Activated gamma-delta T cell treated with Interleukin-2 at 50 U/mL for 16 hours (primary cell): Measurements from ENCODE around the gene TPBG.

ENCODE experiments used
- DNase-seq: peaks from one replicate; pipeline ENCODE4 v3.0.0-alpha.2; 2020

TPBG gene

DNA sequence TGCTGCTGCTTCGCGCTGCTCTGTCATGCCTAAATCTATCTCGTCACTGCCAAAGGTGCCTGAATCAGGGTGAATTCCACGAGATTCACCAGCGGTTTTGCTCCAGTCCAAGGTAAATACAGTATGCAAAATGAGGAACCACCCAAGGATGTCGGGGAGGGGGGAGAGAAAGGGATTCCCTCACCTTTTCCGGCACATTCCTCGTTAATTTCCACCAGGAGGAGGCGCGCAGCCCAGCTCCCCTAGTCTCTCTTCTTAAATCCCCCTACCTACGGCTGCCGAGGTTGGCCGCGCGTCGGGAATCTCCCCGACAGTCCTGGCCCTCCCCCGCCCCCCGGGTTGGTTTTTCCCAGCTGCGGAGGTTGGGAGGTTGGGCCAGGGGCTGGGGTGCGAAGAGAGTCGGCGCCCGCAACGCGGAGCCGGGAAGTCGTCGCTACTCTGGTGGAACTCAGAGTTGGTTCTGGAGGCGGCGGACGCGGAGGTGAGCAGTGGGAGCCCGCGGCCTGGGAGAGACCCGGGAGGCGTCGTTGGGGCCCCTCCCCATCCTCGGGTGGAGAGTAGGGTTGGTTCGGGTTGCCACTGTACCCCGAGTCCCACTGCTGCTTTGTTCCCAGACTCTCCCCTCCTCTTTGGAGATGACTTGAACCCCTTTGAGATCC lies at the start of gene TPBG:
TSS of gene TPBG (plus strand) at position 390 of the 659 bp plus-strand sequence. CDS start 1,145 bp downstream, outside the sequence.
- no peak for DNase-seq

DNA sequence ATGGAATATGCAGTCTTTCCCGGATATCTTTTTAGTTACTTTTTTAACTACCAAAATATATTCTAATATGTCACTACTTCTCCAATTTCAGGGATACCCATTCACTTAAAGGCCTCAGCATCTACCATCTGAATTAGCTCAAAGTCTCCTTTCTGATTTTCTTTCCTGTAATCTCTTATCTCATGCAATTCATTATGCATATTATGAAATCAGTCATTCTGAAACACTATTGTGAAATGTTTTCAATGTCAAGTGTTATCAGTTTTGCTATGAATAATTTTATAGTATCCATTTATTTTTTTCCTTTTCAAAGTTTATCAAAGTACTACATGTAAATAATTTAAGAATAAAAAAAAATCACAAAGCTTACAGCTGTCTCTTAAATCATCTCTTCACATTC lies 41.2 kb upstream of the TPBG start:
- DNase-seq, result no peak

DNA sequence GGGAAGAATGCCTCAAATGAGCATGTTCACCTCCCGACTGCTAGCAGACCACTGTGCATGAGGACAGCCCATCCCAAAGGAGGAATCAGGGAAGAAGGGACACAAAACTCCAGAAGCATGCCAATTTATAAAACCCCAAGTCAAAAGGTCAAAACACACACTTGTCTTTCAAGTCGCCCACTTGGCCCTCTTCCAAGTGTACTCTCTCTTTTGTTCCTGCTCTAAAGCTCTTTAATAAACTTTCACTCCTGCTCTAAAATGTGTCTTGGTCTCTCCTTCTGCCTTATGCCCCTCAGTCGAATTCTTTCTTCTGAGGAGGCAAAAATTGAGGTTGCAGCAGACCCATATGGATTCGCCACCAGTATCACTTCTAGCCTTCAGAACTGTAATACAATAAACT lies 33.9 kb upstream of the TPBG start:
- no peak for DNase-seq

- no peak for DNase-seq
Measured at GRCh38 chr6:82330171-82330804, 33.3 kb upstream of the TPBG start.

- DNase-seq, result no peak
Measured at GRCh38 chr6:82331031-82331773, 32.4 kb upstream of the TPBG start.

- DNase-seq, result no peak
Measured at GRCh38 chr6:82333781-82334180, 29.8 kb upstream of the TPBG start.

GRCh38 chr6:82337688-82338257 lies 25.8 kb upstream of the TPBG start:
- DNase-seq, result no peak

GRCh38 chr6:82348130-82348529 lies 15.5 kb upstream of the TPBG start:
- no peak for DNase-seq

DNA sequence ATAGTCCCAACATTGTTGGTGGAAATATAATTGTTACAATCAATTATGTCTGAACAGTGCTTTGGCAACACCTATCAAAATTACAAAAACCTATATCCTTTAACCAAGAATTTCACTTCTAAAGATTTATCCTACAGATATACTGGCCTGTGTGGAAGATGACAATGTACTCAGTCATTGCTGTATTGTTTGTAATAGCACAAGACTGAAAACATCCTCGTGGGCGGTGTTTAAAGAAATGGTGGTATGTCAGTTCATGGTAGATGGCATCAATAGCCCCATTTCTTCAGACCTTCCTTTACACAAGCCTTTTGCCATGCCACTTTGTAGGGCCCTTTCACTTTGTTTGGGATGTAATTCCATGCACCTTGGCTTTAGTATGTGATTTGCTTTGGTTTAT lies 9.8 kb upstream of the TPBG start:
- no peak for DNase-seq

GRCh38 chr6:82360552-82360951 lies 3.1 kb upstream of the TPBG start:
- no peak for DNase-seq

DNA sequence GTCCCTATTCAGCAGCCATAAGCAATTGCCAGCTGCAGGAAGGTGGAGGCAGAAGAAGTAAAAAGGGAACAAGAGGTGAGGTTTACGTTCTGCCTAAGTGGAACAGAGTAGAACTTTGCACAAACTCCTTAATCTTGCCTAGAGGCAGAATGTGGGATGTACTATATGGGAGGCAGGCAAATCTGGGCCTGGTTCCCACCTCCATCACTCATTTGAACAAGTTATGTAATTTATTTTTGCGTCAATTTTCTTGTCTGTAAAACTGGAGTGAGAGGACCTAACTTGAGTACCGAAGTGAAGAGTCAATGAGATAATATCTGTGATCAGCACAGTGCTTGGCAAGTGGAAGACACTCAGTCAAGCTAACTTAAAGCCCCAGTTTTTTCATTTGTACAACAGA lies 2.0 kb upstream of the TPBG start:
- DNase-seq, result no peak

GRCh38 chr6:82362144-82362543 lies 1.5 kb upstream of the TPBG start:
- no peak for DNase-seq

DNA sequence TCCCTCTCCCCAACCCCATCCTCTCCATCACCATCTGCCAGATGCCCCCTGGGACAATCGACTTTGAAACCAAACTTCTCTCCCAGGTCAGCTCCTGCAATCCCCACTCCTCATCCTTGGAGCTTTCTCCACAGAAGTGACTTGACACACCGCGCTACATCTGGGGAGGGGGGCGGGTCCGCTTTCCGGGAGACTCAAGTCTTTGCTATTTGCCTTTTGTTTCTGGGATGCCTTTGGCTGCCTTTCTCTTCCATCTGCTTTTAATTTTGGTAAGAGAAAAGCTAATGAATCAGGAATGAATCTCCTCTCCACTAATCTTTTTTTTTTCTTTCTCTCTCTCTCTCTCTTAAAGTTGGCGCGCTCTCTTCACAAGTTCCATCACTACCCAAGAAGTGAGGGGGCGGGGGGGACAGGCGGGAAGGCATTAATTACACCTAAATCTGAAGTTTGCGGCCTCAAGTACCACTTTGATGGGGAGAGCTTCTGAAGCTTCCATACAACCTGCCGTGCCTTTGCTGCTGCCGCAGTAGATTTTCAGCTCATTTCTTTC lies 664 bp upstream of the TPBG start:
- no peak for DNase-seq

GRCh38 chr6:82364087-82365015 lies 734 bp downstream of the TPBG start:
- DNase-seq, result no peak

DNA sequence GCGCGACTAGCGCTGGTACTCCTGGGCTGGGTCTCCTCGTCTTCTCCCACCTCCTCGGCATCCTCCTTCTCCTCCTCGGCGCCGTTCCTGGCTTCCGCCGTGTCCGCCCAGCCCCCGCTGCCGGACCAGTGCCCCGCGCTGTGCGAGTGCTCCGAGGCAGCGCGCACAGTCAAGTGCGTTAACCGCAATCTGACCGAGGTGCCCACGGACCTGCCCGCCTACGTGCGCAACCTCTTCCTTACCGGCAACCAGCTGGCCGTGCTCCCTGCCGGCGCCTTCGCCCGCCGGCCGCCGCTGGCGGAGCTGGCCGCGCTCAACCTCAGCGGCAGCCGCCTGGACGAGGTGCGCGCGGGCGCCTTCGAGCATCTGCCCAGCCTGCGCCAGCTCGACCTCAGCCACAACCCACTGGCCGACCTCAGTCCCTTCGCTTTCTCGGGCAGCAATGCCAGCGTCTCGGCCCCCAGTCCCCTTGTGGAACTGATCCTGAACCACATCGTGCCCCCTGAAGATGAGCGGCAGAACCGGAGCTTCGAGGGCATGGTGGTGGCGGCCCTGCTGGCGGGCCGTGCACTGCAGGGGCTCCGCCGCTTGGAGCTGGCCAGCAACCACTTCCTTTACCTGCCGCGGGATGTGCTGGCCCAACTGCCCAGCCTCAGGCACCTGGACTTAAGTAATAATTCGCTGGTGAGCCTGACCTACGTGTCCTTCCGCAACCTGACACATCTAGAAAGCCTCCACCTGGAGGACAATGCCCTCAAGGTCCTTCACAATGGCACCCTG lies 1.6 kb downstream of the TPBG start:
- DNase-seq, result no peak

DNA sequence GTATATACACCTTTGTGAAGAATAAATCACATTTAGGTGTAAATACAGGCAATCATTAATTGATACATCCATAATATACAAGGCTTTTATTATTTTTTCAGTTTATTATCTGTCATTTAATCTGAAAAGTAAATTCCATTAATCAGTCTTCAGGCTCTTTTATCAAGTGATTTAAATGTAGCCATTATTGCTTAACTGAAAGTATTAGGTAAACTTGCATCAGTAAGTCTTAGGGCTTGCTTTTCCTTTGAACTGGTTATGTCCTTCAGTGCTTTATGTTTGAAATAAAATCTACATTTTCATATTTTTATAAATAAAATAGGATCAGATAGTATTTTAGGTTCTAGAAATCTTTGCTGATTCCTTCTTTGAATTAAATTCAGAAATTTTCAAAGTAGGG lies 4.1 kb downstream of the TPBG start:
- DNase-seq, result no peak

GRCh38 chr6:82370788-82371187 lies 7.2 kb downstream of the TPBG start:
- DNase-seq, result no peak

DNA sequence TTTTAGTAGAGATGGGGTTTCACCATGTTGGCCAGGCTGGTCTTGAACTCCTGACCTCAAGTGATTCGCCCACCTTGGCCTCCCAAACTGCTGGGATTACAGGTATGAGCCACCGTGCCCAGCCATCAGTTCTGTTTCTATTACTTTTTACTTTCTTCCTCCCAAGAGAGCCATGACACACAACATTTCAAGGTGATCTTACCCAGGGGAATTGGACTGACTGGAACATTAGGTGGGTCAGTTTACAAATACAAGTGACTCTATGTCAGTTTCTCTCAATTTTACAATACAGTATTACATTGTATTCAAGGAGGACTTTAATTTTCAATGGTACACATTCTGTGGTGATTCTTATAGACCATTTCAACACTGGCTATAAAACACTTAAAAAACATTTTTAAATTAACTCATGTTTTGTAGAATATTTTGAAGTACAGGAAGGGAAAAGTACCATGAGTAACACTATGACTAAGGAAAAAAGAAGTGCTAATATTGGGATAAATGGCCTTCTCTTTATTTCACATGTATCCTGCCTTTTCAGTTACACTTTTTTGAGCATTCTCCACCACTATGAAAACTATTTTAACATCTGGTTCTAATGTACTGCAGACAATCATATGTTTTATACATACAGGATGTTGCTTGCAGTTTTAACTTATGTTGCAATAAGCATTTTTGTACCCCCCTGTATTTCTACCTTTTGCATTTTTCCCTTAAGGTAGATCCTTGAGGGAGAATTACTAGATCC lies 8.4 kb downstream of the TPBG start:
- no peak for DNase-seq

DNA sequence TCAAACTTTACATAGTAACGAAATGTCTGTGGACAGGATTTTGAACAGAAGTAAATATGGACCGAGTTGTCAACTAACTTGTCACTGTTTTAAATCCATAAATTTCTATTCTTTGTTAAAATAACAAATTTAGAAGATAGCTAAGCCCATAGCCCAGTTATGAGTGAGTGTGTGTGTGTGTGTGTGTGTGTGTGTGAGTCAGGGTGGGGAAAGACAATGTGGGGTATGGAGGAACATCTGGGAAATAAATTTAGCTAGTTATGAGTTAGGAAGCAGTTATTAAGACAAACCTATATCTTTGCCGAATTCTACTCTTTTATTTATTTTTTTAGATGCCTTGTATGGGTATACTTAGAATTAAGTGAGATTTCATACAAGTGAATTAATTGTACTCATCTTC lies 9.0 kb downstream of the TPBG start:
- DNase-seq, result no peak

DNA sequence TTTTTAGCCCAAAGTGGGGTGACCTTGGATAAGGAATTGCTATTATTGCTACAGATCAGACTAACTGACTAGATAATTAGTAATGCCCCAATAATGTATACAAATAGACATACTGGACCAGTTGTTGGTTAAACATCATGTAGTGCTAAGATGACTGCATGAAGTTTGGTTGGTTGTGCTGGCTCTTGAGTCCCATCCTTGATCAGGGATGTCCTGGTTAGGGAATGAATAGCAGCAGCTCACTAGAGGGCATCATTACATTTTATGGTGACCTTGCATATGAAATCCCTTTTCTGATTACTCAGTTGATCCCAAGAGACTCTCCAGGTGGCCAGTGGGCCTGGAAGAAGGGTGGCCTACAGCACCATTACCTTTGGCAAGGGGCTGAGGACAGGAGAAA lies 10.9 kb downstream of the TPBG start:
- no peak for DNase-seq

DNA sequence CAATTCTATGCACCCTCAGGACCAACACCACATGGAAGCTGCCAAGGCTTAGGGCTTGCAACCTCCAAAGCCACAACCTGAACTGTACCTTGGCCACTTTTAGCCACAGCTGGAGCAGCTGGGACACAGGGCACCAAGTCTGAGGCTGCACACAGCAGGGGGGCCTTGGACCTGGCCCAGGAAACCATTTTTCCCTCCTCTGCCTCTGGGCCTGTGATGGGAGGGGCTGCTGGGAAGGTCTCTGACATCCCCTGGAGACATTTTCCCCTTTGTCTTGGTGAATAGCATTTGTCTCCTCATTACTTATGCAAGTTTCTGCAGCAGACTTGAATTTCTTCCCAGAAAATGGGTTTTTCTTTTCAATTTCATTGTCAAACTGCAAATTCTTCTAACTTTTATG lies 13.0 kb downstream of the TPBG start:
- DNase-seq, result no peak
